Hematopoietic multipotent progenitor cell treated with erythropoietin and hydrocortisone succinate and interleukin-3 and kit ligand, for 4 days (in vitro differentiated cells): ENCODE data around the gene NBEA.
"Not testable (repeated sequence)": the region's sequence is repeated elsewhere in the genome, so short reads cannot be mapped to it uniquely, and the experiment has no call there.

ENCODE experiments used
- DNase-seq: peaks from one replicate; pipeline ENCODE4 v3.0.0-alpha.2; 2015

NBEA gene

GRCh38 chr13:34951528-34951927 lies 9.5 kb downstream of the NBEA start:
- DNase-seq = no peak

DNA sequence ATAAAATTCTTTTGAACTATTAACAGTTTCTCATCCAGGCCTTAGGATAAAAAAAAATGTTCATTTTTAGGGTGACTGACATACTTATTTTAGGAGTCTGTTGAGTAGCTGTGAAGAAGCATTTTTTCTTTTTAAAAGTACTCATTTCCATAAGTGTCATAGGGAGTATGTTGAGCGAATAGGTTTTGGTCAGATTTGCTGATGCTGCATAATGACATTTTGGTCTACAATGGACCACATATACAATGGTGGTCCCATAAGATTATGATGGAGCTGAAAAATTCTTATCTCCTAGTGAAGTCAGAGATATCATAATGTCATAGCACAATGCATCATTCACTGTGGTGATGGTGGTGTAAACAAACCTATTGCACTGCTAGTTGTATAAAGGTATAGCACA lies 17.4 kb downstream of the NBEA start:
- no peak for DNase-seq

DNA sequence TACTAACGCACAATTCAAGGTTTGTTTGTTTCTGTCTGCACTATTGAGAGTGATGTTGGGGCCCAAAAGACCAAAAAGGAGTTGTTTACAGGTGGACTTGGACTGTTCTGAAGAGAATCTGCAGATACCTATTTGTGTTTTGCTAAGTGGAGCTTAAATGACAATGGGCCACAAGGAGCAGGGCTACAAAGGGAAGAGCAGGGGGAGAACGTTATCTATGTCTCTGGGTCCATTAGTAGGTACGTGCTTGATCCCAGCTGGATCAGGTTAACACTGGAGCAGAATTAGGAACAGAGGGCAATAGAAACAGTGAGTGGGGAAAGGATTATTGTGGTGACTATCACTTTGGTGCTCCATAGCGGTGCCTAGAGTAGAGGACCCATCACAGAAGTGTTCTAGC lies 22.5 kb downstream of the NBEA start:
- DNase-seq = no peak

DNA sequence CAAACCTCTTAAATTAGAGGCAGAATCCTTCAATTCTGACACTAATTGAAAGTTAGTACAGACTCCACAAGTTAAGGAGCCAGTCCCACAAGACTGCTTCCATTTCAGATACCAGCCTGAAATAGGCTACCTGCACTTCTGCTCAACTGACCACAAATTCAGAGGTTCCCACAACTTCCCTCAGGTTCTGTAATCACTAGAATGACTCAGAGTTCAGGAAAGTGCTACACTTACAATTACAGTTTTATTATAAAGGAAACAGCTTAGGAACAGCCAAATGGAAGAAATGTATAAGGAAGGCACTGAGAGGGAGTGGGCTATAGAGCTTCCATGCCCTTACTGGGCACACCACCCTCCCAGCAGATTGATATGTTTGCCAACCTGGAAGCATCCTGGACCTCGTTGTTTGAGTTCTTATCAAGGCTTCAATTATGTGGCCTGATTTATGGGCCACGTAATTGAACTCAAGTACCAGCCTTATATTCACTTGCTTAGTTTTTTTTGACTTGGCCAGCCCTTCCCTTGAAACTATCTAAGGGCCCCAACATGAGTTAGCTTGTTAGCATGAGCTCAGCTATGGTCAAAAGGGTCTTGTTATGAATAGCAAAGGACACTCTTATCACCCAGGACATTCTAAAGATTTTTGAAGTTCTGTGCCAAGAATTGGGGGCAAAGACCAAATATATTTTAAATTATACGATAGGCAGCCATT lies 25.9 kb downstream of the NBEA start:
- no peak for DNase-seq

DNA sequence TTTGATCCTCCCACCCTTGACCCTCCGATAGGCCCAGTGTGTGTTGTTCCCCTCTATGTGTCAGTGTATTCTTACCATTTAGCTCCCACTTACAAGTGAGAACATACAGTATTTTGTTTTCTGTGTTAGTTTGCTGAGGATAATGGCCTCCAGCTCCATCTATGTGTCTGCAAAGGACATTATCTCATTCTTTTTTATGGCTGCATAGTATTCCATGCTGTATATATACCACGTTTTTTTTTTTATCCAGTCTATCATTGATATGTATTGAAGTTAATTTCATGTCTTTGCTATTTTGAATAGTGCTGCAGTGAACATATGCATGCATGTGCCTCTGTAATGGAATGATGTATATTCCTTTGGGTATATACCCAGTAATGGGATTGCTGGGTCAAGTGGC lies 27.5 kb downstream of the NBEA start:
- not testable (repeated sequence) for DNase-seq

DNA sequence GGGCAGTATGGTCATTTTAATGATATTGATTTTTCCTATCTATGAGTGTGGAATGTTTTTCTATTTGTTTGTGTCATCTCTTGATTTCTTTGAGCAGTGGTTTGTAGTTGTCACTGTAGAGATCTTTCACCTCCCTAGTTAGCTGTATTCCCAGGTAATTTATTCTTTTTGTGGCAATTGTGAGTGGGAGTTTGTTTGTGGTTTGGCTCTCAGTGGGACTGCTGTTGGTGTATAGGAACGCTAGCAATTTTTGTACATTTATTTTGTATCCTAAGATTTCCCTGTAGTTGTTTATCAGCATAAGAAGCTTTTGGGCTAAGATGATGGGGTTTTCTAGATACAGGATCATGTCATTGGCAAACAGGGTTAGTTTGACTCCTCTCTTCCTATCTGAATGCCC lies 28.9 kb downstream of the NBEA start:
- DNase-seq = no peak

DNA sequence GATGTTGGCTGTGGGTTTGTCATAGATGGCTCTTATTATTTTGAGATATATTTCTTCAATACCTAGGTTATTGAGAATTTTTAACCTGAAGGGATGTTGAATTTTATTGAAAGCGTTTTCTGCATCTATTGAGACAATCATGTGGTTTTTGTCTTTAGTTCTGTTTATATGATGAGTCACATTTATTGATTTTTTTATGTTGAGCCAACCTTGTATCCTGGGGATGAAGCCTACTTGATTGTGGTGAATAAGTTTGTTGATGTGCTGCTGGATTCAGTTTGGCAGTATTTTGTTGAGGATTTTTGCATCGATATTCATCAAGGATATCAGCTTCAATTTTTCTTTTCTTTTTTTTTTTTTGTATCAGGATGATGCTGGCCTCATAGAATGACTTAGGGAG lies 29.4 kb downstream of the NBEA start:
- no peak for DNase-seq

- DNase-seq = not testable (repeated sequence)
Measured at GRCh38 chr13:34985199-34985598, 43.1 kb downstream of the NBEA start.

- DNase-seq = no peak
Measured at GRCh38 chr13:34988330-34988791, 46.3 kb downstream of the NBEA start.

DNA sequence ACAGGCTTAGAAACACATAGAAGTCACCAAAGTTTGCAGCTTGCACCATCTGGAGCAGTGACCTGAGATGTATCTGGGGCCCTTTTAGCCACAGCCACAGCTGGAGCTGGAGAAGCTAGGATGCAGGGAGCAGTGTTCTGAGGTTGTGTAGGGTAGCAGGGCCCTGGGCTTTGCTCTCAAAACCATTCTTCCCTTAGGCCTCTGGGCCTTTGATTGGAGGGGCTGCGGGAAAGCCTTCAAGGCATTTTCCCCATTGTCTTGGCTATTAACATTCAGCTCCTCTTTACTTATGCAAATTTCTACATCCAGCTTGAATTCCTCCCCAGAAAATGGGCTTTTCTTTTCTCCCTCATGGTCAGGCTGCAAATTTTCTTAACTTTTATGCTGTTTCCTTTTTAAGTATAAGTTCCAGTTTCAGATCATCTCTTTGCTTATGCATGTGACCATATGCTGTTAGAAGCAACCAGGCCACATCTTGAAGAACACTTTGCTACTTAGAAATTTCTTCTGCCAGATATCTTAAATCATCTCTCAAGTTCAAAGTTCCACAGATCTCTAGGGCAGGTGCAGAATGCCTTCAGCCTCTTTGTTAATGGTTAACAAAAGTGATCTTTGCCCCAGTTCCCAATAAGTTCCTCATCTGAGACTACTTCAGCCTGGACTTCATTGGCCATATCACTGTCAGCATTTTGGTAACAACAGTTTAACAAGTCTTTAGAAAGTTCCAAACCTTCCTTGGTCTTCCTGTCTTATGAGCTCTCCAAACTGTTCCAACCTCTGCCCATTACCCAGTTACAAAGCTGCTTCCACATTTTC lies 48.5 kb downstream of the NBEA start:
- DNase-seq = no peak

- peak; percentile 46 for DNase-seq
Measured at GRCh38 chr13:34993470-34993869, 51.4 kb downstream of the NBEA start.

DNA sequence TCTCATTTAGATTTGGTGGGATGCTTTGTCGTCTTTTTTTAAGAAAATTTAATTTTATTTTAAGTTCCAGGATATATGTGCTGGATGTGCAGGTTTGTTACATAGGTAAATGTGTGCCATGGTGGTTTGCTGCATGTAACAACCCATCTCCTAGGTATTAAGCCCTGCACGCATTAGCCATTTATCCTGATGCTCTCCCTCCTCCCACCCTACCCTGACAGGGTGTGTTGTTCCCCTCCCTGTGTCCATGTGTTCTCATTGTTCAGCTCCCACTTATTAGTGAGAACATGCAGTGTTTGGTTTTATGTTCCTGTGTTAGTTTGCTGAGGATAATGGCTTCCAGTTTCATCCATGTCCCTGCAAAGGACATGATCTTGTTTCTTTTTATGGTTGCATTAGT lies 61.7 kb downstream of the NBEA start:
- DNase-seq = not testable (repeated sequence)

GRCh38 chr13:35005051-35005450 lies 63.0 kb downstream of the NBEA start:
- no peak for DNase-seq

DNA sequence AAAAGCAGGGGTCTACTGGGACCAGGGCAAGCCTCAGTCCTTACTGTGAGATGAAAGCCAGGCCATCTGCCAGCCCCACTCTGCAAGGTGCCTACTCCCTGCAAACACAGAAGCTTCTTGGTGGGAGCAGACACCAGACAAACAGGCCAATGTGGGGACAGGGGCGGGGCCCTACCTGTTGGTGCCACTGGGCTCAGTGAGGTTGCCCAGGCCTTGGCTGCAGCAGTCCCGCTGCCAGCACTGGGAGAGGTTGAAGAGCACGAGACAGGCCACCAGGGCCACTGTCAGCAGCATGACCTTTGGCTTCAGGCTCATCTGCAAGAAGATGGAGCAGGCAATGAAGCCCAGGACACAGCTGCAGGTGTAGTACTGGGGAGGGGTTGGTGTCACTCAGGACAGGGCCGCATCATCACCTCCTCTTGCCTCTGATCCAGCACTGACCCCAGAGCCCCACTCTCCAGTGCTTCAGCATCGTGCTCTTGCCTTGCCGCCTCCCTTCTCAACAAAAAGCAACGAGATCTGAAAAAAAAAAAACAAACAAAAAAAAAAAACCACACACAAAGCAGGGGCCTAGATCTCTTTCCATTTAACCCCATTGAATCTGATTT lies 72.6 kb downstream of the NBEA start:
- DNase-seq = no peak

GRCh38 chr13:35016362-35017112 lies 74.5 kb downstream of the NBEA start:
- DNase-seq = no peak

GRCh38 chr13:35025314-35025713 lies 83.2 kb downstream of the NBEA start:
- DNase-seq = no peak

GRCh38 chr13:35028338-35028867 lies 86.3 kb downstream of the NBEA start:
- no peak for DNase-seq

DNA sequence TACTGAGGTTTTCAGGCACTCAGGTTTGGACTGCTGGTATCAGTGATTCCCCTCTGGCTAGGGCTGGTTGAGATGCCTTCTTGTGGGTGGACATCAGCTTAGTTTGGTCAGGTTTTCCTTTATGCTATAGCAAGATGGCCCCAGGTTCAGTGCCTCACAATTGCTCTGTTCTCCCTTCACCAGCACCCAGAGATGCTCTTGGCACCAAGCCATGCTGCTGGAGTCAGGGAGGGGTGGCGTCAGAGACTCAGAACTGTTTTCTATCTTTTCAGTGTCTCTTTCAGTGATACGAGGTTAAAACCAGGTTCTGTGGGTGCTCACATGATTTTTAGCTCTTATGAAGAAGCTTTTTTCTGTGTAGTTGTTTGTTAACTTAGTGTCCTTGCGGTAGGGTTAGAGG lies 96.9 kb downstream of the NBEA start:
- no peak for DNase-seq

DNA sequence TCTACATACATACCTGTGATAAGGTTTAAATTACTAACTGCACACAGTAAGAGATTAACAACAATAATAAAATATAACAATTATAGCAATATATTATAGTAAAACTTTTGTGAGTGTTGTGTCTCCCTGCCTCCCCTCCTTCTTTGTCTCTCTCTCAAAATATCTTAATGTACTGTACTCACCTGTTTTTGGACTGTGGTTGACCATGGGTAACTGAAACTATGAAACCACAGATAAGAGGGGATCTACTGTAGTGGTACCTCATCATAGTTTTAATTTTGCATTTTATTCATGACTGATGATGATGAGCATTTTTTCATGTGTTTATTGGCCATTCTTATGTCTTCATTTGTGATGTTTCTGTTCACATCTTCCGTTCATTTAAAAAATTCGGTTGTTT lies 104.5 kb downstream of the NBEA start:
- no peak for DNase-seq

- no peak for DNase-seq
Measured at GRCh38 chr13:35055705-35056104, 113.6 kb downstream of the NBEA start.

- DNase-seq = no peak
Measured at GRCh38 chr13:35057858-35058257, 115.8 kb downstream of the NBEA start.

GRCh38 chr13:35058585-35058984 lies 116.5 kb downstream of the NBEA start:
- DNase-seq = not testable (repeated sequence)

DNA sequence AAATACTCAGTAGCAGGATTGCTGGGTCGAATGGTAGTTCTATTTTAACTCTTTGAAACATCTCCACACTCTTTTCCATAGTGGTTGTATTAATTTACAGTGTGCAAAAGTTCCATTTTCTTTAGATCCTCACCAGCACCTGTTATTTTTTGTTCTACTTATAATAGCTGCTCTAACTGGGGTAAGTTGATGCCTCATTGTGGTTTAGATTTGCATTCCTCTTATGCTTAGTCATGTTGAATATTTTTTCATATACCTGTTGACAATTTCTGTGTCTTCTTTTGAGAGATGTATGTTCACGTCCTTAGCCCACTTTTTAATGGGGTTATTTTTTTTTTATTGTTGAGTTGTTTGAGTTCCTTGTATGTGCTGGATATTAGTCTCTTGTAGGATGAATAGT lies 144.6 kb downstream of the NBEA start:
- no peak for DNase-seq
